Tibial nerve (tissue), 4 donors: Measurements from ENCODE around the gene TSHZ2. TPM values are rescaled to one million over a fixed set of nuclear protein-coding genes. Genes with fewer than 3 reads are reported as not detected.

Source experiments
- DNase-seq, 2 donors: peaks; one replicate each; pipeline ENCODE4 v3.0.0-alpha.2; 2019; ENCODE audit warnings: low spot score in 2 of 2
- H3K27ac ChIP-seq, 4 donors: fragments of 200-600 bp; sonication (generic) in 3 of 4; one replicate each; pipeline ENCODE4 v1.5.1; 2017 to 2019; ENCODE audit warnings: mild to moderate bottlenecking in 1 of 4
- H3K27me3 ChIP-seq, 2 donors: fragments of 200-600 bp; sonication (generic) in 1 of 2; one replicate each; pipeline versions ENCODE4 v1.5.1 to v1.6.0; 2017 to 2019
- H3K36me3 ChIP-seq, 3 donors: fragments of 200-600 bp; sonication (generic); one replicate each; pipeline ENCODE4 v1.5.1; 2018 to 2019
- H3K4me1 ChIP-seq, 4 donors: fragments of 200-600 bp; sonication (generic) in 3 of 4; one replicate each; pipeline ENCODE4 v1.5.1; 2017 to 2019
- H3K4me3 ChIP-seq, 4 donors: fragments of 200-600 bp; sonication (generic) in 3 of 4; one replicate each; pipeline ENCODE4 v1.5.1; 2017 to 2019; ENCODE audit warnings: mild to moderate bottlenecking in 1 of 4, moderate library complexity in 1 of 4
- H3K9me3 ChIP-seq, 4 donors: fragments of 200-600 bp; sonication (generic) in 3 of 4; one replicate each; pipeline ENCODE4 v1.5.1; 2017 to 2019
- EP300 ChIP-seq, 2 donors: sonication (generic); formaldehyde crosslinking; IDR thresholded peaks; one replicate each; pipeline ENCODE4 v1.6.1; 2017; ENCODE audit warnings: antibody characterized with exemption in 2 of 2, mild to moderate bottlenecking in 1 of 2
- POLR2A ChIP-seq, 2 donors: fragments of 450-650 bp; IDR thresholded peaks; one replicate each; pipeline ENCODE4 v1.6.1; 2017; ENCODE audit warnings: antibody characterized with exemption in 2 of 2, mild to moderate bottlenecking in 2 of 2, moderate library complexity in 2 of 2
- WGBS, 2 donors: methylation state at CpG; one replicate each; pipeline ENCODE4 v1.1.5; 2018; 5-methylcytosine and 5-hydroxymethylcytosine counted together
- total RNA-seq, 4 donors: library from RNA; depleted of rRNA; stranded (reverse); fragments of >200 nt; gene quantifications; one replicate each; pipeline ENCODE4 v1.1.0, GENCODE V29; 2016
- TF ChIP-seq, protein P1 (sequence below), 5 experiments: fragments of 200-600 bp in 3 of 5; fragments of 450-650 bp in 2 of 5; sonication (generic) in 3 of 5; IDR thresholded peaks; one replicate each; pipeline ENCODE4 v1.5.1; 2016 to 2019; ENCODE audit warnings: antibody characterized with exemption in 5 of 5, mild to moderate bottlenecking in 3 of 5, moderate library complexity in 2 of 5

TSHZ2 gene
- total RNA-seq, 4 donors from 2014 or later, result 20.9 to 33.7 (median 25.1) TPM

DNA sequence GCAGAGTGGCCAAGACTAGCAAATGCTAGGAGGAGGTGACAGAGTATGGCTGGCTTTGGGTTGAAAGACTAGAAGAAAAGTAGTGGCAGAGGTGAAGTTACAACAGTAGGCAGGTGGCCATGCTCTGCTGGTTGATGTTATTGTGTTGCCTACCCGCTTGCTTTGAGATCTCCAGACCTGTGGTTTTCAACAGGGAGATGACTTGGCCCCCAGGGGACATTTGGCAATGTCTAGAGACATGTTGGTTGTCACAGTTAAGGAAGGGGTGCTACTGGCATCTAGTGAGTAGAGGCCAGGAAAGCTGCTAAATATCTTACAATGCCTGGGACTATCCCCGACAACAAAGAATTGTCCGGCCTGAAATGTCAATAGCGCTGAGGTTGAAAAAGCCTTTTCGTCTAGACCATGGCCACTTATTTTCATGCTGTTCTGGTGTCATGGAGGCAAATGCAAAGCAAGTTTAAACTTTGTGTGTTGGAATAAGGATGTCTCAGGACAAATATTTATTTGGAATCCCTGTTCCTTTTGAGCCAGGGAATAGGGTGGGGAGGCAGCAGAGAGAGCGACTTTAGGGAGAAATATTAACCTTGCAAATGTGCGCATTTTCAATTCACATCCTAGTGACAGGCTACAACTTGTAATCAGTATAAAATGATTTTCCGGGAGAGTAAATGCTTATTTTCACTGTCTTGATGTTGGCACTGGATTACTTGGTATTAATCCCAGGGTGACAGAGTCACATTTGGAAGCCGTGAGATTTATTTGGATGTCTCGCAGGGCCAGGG is 417.6 kb downstream of the TSHZ2 start:
- H3K27ac ChIP-seq, result no peak overlapping the region
- H3K36me3 ChIP-seq, result no peaks in the 10 kb centered on the region
- no peaks in the 10 kb centered on the region for H3K27me3 ChIP-seq
- TF ChIP-seq POLR2A (IDR thresholded peaks at IDR 0.05) (no peak), EP300 (IDR thresholded peaks at IDR 0.05) (no peak)
- TF ChIP-seq, protein P1, sequence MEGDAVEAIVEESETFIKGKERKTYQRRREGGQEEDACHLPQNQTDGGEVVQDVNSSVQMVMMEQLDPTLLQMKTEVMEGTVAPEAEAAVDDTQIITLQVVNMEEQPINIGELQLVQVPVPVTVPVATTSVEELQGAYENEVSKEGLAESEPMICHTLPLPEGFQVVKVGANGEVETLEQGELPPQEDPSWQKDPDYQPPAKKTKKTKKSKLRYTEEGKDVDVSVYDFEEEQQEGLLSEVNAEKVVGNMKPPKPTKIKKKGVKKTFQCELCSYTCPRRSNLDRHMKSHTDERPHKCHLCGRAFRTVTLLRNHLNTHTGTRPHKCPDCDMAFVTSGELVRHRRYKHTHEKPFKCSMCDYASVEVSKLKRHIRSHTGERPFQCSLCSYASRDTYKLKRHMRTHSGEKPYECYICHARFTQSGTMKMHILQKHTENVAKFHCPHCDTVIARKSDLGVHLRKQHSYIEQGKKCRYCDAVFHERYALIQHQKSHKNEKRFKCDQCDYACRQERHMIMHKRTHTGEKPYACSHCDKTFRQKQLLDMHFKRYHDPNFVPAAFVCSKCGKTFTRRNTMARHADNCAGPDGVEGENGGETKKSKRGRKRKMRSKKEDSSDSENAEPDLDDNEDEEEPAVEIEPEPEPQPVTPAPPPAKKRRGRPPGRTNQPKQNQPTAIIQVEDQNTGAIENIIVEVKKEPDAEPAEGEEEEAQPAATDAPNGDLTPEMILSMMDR (IDR thresholded peaks at IDR 0.05), result no peak
- peaks cover 0 to 4% (median 0%) of the 10 kb centered on the region in 4 donors for H3K4me1 ChIP-seq
- DNase-seq, result no peak
- H3K9me3 ChIP-seq, result no peaks in the 10 kb centered on the region
- WGBS, 2 donors, result 91% methylated on average over 10 of the region's 10 CpGs
- no peak overlapping the region for H3K4me3 ChIP-seq

DNA sequence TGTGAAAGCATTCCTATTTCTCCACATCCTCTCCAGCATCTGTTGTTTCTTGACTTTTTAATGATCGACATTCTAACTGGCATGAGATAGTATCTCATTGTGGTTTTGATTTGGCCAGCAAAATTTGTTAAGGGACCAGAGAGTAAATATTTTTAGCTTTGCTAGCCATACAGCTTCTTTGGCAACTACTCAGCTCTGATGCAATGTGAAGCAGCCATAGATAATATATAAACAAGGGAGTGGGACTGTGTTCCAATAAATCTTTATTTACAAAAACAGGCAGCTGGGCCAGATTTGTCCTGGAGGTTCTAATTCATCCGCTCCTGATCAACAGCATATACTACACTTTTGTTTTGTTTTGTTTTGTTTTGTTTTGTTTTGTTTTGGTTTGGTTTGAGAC is 418.6 kb downstream of the TSHZ2 start:
- DNase-seq, result no peak
- WGBS, 2 donors, result 95 to 97% methylated on average over 2 of the region's 2 CpGs

DNA sequence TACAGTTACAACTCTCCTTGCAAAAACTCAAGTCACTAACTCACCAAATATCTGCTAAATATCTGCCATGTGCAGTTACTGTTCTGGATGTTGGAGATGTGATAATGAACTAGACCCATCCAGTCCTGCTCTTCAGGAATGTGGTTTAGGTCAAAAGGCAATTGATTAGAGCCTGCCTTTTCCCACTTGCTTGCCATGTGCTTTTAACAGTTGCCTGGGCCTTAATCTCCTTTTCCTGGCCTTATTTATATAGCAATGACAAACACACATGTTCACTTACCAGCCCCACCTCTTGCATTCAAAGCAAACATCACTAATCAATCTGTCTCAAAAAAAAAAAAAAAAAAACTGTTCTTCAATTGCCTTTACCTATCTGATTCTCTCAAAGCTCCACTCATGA is 422.3 kb downstream of the TSHZ2 start:
- DNase-seq, result no peak
- Histone ChIP-seq H3K4me1 (no peaks in the 10 kb centered on the region), H3K27ac (no peak overlapping the region), H3K4me3 (no peak overlapping the region), H3K9me3 (no peaks in the 10 kb centered on the region), H3K27me3 (no peaks in the 10 kb centered on the region), H3K36me3 (no peaks in the 10 kb centered on the region)
- TF ChIP-seq, protein P1 (IDR thresholded peaks at IDR 0.05), result no peak
- TF ChIP-seq EP300 (IDR thresholded peaks at IDR 0.05) (no peak), POLR2A (IDR thresholded peaks at IDR 0.05) (no peak)

More for the DNA sequence above, 418.6 kb downstream of the TSHZ2 start:
- Histone ChIP-seq H3K9me3 (no peaks in the 10 kb centered on the region), H3K27me3 (no peaks in the 10 kb centered on the region), H3K36me3 (no peaks in the 10 kb centered on the region), H3K4me1 (peaks cover 0 to 4% (median 0%) of the 10 kb centered on the region in 4 donors), H3K27ac (no peak overlapping the region), H3K4me3 (no peak overlapping the region)
- no peak for TF ChIP-seq POLR2A (IDR thresholded peaks at IDR 0.05)
- TF ChIP-seq, protein P1 (IDR thresholded peaks at IDR 0.05), result no peak
- no peak for TF ChIP-seq EP300 (IDR thresholded peaks at IDR 0.05)

DNA sequence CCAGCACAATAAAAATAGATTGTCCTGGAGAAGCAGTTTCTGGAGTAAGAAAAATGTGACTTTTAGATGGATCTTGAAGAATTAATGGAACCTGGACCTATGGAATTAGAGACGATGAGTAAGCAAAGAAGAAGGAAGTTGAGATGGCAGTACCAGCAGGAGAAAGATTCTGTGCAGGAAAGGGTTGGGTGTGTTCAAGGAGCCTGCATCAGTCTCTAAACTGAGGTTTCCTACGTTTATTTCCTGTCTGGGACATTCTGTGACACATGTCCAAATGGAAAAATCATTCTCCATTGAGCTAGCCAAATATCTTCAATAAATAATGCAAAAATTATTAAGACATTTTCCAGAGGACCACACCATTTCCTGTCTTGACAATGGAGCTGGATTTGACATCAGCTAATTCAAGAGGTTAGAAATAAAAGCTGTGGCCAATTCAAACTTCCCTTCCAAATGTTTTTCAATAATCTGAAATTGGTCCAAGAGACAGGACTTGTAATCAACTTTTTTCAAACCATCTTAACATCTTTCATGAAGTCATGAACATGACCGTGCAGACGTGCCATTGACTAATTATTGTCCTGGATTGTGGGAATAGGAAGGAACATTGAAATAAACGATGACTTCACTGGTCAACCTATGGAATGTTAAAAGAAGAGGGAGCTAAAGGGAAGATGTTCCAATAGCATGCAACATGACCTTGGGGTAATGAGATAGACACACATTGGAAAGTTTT is 423.2 kb downstream of the TSHZ2 start:
- Histone ChIP-seq H3K36me3 (no peaks in the 10 kb centered on the region), H3K27me3 (no peaks in the 10 kb centered on the region), H3K4me3 (no peak overlapping the region), H3K27ac (no peak overlapping the region), H3K4me1 (no peaks in the 10 kb centered on the region), H3K9me3 (peaks cover 0 to 8% (median 0%) of the 10 kb centered on the region in 4 donors)
- WGBS, 2 donors, result 61 to 63% methylated on average over 5 of the region's 5 CpGs
- DNase-seq, result no peak
- TF ChIP-seq, protein P1 (IDR thresholded peaks at IDR 0.05), result no peak
- TF ChIP-seq POLR2A (IDR thresholded peaks at IDR 0.05) (no peak), EP300 (IDR thresholded peaks at IDR 0.05) (no peak)

DNA sequence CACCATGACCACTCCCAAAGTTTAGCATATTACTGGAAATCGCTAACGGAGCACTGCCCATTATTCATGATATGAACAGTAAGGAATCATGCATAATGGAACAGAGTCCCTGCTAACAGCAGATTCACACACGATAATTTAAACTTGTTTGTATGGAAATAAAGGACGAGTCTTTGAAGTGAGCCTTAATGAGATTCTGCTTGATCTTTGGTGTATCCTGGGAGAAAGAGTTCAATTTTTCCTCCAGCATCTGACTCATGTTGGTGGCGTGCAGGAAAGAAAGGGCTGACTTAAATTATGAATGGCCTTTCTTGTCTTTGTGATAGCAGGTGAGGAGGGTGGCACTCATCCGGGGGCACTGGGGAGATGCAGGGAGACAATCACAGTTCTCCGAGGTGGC is 426.9 kb downstream of the TSHZ2 start:
- 76 to 77% methylated on average over 7 of the region's 7 CpGs for WGBS, 2 donors
- no peak for TF ChIP-seq POLR2A (IDR thresholded peaks at IDR 0.05)
- TF ChIP-seq, protein P1 (IDR thresholded peaks at IDR 0.05), result no peak
- TF ChIP-seq EP300 (IDR thresholded peaks at IDR 0.05), result no peak
- H3K4me3 ChIP-seq, result no peak overlapping the region
- no peaks in the 10 kb centered on the region for H3K27me3 ChIP-seq
- no peaks in the 10 kb centered on the region for H3K4me1 ChIP-seq
- peaks cover 0 to 34% (median 0%) of the 10 kb centered on the region in 4 donors for H3K9me3 ChIP-seq
- H3K36me3 ChIP-seq, result no peaks in the 10 kb centered on the region
- no peak overlapping the region for H3K27ac ChIP-seq
- DNase-seq, result no peak
